ENCODE results near the gene CASP2. TPM values are rescaled to one million over a fixed set of nuclear protein-coding genes. Genes with fewer than 3 reads are reported as not detected.

CASP2 gene
- total RNA-seq, 1 donor = 7.6 TPM

GRCh38 chr7:143304938-143305337 is 16.8 kb downstream of the CASP2 start:
- Histone ChIP-seq H3K27ac (ENCODE audit: low read depth, low read length) (no peak overlapping the region), H3K4me3 (ENCODE audit: insufficient read depth, low read length) (no peak overlapping the region), H3K9me3 (ENCODE audit: low read depth, low read length) (no peaks in the 10 kb centered on the region), H3K4me2 (ENCODE audit: insufficient read depth, low read length) (no peak overlapping the region), H3K27me3 (ENCODE audit: insufficient read depth, low read length) (no peaks in the 10 kb centered on the region), H3K79me2 (ENCODE audit: insufficient read depth, low read length) (no peaks in the 10 kb centered on the region), H3K4me1 (ENCODE audit: insufficient read depth, low read length) (no peaks in the 10 kb centered on the region), H4K20me1 (ENCODE audit: insufficient read depth, low read length) (no peaks in the 10 kb centered on the region), H3K36me3 (ENCODE audit: insufficient read depth, low read length) (peaks cover 77% of the 10 kb centered on the region), H2AFZ (ENCODE audit: low read length) (no peak overlapping the region)
- TF ChIP-seq CTCF (IDR thresholded peaks at IDR 0.05; ENCODE audit: extremely low read depth, low read depth, low read length) = no peak
- peak; percentile 53 for DNase-seq (ENCODE audit: insufficient read length, low spot score, missing footprints)

- no peak overlapping the region for H2AFZ ChIP-seq (ENCODE audit: low read length)
- H4K20me1 ChIP-seq (ENCODE audit: insufficient read depth, low read length) = no peaks in the 10 kb centered on the region
- no peak overlapping the region for H3K4me2 ChIP-seq (ENCODE audit: insufficient read depth, low read length)
- DNase-seq (ENCODE audit: insufficient read length, low spot score, missing footprints) = peak; percentile 79
- TF ChIP-seq CTCF (IDR thresholded peaks at IDR 0.05; ENCODE audit: extremely low read depth, low read depth, low read length) = peak; percentile 78
- no peak overlapping the region for H3K27ac ChIP-seq (ENCODE audit: low read depth, low read length)
- no peaks in the 10 kb centered on the region for H3K79me2 ChIP-seq (ENCODE audit: insufficient read depth, low read length)
- no peaks in the 10 kb centered on the region for H3K9me3 ChIP-seq (ENCODE audit: low read depth, low read length)
- no peaks in the 10 kb centered on the region for H3K4me1 ChIP-seq (ENCODE audit: insufficient read depth, low read length)
- H3K36me3 ChIP-seq (ENCODE audit: insufficient read depth, low read length) = peaks cover 71% of the 10 kb centered on the region
- no peaks in the 10 kb centered on the region for H3K27me3 ChIP-seq (ENCODE audit: insufficient read depth, low read length)
- no peak overlapping the region for H3K4me3 ChIP-seq (ENCODE audit: insufficient read depth, low read length)
These were observed 17.4 kb downstream of the CASP2 start for GRCh38 chr7:143305423-143306070.

GRCh38 chr7:143308632-143309031 is 20.5 kb downstream of the CASP2 start:
- Histone ChIP-seq H3K36me3 (ENCODE audit: insufficient read depth, low read length) (peaks cover 42% of the 10 kb centered on the region), H3K79me2 (ENCODE audit: insufficient read depth, low read length) (no peaks in the 10 kb centered on the region), H3K27ac (ENCODE audit: low read depth, low read length) (no peak overlapping the region), H3K4me3 (ENCODE audit: insufficient read depth, low read length) (no peak overlapping the region), H3K4me1 (ENCODE audit: insufficient read depth, low read length) (no peaks in the 10 kb centered on the region), H3K4me2 (ENCODE audit: insufficient read depth, low read length) (no peak overlapping the region), H4K20me1 (ENCODE audit: insufficient read depth, low read length) (no peaks in the 10 kb centered on the region), H2AFZ (ENCODE audit: low read length) (no peak overlapping the region), H3K27me3 (ENCODE audit: insufficient read depth, low read length) (no peaks in the 10 kb centered on the region), H3K9me3 (ENCODE audit: low read depth, low read length) (no peaks in the 10 kb centered on the region)
- TF ChIP-seq CTCF (IDR thresholded peaks at IDR 0.05; ENCODE audit: extremely low read depth, low read depth, low read length) = no peak
- DNase-seq (ENCODE audit: insufficient read length, low spot score, missing footprints) = no peak

- no peak overlapping the region for H3K4me3 ChIP-seq (ENCODE audit: insufficient read depth, low read length)
- DNase-seq (ENCODE audit: insufficient read length, low spot score, missing footprints) = no peak
- no peak overlapping the region for H3K27ac ChIP-seq (ENCODE audit: low read depth, low read length)
- no peak overlapping the region for H2AFZ ChIP-seq (ENCODE audit: low read length)
- no peak for TF ChIP-seq CTCF (IDR thresholded peaks at IDR 0.05; ENCODE audit: extremely low read depth, low read depth, low read length)
- H3K79me2 ChIP-seq (ENCODE audit: insufficient read depth, low read length) = no peaks in the 10 kb centered on the region
- H3K9me3 ChIP-seq (ENCODE audit: low read depth, low read length) = no peaks in the 10 kb centered on the region
- no peaks in the 10 kb centered on the region for H3K27me3 ChIP-seq (ENCODE audit: insufficient read depth, low read length)
- H3K4me2 ChIP-seq (ENCODE audit: insufficient read depth, low read length) = no peak overlapping the region
- H4K20me1 ChIP-seq (ENCODE audit: insufficient read depth, low read length) = no peaks in the 10 kb centered on the region
- no peaks in the 10 kb centered on the region for H3K36me3 ChIP-seq (ENCODE audit: insufficient read depth, low read length)
- peaks cover 9% of the 10 kb centered on the region for H3K4me1 ChIP-seq (ENCODE audit: insufficient read depth, low read length)
These were observed 26.0 kb downstream of the CASP2 start for GRCh38 chr7:143314127-143314526.
